Ureter (tissue), 1 donor: ENCODE measurements around the gene CSTF3. TPM values are rescaled to one million over a fixed set of nuclear protein-coding genes. Genes with fewer than 3 reads are reported as not detected.

ENCODE experiments used
- DNase-seq: peaks from one replicate; pipeline ENCODE4 v3.0.0-alpha.2; 2020; ENCODE audit warnings: low spot score
- total RNA-seq: library from RNA; stranded (reverse); gene quantifications from one replicate; pipeline ENCODE4 v1.2.4, GENCODE V29; 2023
- donor health status: DM: yes; HTN: yes; CAD: no.

The CSTF3 gene
- total RNA-seq, 1 donor from 2014 or later, result 41.7 TPM

GRCh38 chr11:33040862-33041453, 120.3 kb downstream of the CSTF3 start:
- DNase-seq, result no peak

- no peak for DNase-seq
These were observed 121.0 kb downstream of the CSTF3 start for GRCh38 chr11:33040033-33040861.

GRCh38 chr11:33039274-33040032, 121.8 kb downstream of the CSTF3 start, which contains the start of gene TCP11L1:
Gene TCP11L1, plus strand, starts transcription at chr11:33039572. Its CDS starts 4,202 bp downstream, at chr11:33043774.
- peak; percentile 93 for DNase-seq

GRCh38 chr11:33035011-33035410, 126.3 kb downstream of the CSTF3 start:
- DNase-seq, result no peak

Other genes with a start within 250 kb of the CSTF3 start
- 0.86 TPM for gene DEPDC7, start 145.6 kb downstream of the CSTF3 start, total RNA-seq
- 12.7 TPM for gene TCP11L1, start 121.9 kb downstream of the CSTF3 start, total RNA-seq
- gene HIPK3, start 95.9 kb upstream of the CSTF3 start, total RNA-seq, result 160 TPM
- gene KIAA1549L, start 214.6 kb upstream of the CSTF3 start, total RNA-seq, result 10.1 TPM